HG03103 (cell line): ENCODE results near the gene C1orf50.
A peak's percentile ranks its signal among the peaks of the same experiment; 100 is the strongest.
"Not testable (repeated sequence)": the region's sequence is repeated elsewhere in the genome, so short reads cannot be mapped to it uniquely, and the experiment has no call there.

Experiments used
- ATAC-seq: cut with Tn5 transposase; IDR thresholded peaks from one replicate; pipeline ENCODE4 v1.9.1; 2021; ENCODE audit warnings: low read depth; ENCODE audit not compliant: unreplicated experiment

The C1orf50 gene

GRCh38 chr1:42797414-42797813 is 30.4 kb downstream of the C1orf50 start:
- no peak for ATAC-seq

GRCh38 chr1:42797979-42798378 is 30.9 kb downstream of the C1orf50 start:
- no peak for ATAC-seq

GRCh38 chr1:42801832-42802473 is 34.9 kb downstream of the C1orf50 start:
- no peak for ATAC-seq

DNA sequence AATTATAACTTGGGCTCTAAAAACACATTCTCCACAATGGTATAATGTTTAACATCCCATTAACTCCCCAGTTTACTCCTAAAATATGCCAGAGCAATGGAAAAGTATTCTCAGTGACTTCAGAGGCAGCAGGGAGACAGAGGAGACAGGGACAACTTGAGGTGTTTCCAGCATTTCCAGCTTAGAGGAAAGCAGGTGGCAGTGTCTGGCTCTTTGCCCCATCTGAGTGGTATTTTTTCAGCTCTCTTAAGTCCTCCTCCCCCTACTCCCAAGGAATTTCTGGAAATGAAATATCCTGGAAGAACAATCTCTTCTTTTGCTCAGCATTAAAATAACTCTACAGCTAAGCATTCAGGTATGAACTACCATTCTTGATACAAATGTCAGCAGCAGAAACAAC is 39.1 kb downstream of the C1orf50 start:
- ATAC-seq, result no peak

GRCh38 chr1:42806593-42806992 is 39.5 kb downstream of the C1orf50 start:
- ATAC-seq, result no peak

DNA sequence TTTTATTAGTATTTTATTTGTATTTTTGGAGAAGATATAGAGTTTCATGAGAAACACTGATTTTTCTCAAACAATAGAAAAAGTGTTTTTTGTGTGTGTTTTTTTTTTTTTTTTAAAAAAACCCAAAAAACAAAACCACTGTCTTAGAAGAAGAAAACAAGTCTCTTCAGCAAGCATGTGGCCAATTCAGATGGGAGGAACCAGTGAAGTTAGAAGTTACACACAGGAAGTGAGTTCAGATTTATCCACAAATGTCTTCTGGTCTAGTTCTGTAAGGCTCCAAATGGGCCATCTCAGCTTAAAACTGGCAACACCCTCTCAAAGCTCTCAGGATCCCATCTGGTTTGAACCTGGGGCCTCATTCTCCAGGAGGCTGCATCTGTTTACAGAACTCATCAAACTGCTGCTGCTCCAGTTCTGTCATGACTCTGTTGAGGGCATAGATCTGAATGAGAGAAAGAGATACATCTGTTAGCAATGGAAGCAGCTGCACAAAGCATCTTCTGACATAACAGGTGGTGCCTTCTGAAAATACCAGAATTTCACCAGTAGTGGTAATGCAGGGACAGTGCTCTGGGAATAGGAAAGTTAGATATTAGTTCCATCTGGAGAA is 40.1 kb downstream of the C1orf50 start:
- ATAC-seq, result no peak

GRCh38 chr1:42814815-42815214 is 47.8 kb downstream of the C1orf50 start:
- not testable (repeated sequence) for ATAC-seq

DNA sequence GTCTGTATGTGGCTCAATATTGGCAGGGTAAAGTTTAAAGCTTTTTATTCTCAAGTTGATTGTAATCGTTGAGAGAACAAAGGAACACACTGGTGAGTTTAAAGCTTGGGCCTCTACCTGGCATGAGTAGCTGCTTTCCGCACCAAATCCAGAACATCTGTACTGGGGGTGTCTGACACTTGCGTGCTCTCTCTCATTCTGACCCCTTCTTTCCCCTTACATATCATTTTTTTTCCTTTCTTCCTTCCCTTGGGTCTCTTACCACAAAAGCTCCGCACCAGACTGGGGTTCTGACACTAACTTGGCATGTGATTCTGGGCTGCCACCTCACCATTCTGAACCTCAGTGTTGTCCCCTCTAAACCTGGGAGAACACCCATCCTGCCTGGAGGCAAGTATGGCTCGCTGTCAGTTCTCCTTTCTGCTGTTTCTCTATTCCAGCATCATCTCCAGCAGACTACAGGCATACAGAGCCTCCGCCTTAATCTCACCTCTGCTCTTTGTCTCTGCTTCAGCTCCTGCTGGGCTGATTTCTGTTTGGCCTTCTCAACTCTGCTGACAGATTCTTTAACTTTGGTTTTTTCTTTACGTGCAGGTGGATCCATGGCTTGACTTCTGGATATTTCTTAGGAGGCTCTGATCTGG is 49.0 kb downstream of the C1orf50 start:
- ATAC-seq, result no peak

DNA sequence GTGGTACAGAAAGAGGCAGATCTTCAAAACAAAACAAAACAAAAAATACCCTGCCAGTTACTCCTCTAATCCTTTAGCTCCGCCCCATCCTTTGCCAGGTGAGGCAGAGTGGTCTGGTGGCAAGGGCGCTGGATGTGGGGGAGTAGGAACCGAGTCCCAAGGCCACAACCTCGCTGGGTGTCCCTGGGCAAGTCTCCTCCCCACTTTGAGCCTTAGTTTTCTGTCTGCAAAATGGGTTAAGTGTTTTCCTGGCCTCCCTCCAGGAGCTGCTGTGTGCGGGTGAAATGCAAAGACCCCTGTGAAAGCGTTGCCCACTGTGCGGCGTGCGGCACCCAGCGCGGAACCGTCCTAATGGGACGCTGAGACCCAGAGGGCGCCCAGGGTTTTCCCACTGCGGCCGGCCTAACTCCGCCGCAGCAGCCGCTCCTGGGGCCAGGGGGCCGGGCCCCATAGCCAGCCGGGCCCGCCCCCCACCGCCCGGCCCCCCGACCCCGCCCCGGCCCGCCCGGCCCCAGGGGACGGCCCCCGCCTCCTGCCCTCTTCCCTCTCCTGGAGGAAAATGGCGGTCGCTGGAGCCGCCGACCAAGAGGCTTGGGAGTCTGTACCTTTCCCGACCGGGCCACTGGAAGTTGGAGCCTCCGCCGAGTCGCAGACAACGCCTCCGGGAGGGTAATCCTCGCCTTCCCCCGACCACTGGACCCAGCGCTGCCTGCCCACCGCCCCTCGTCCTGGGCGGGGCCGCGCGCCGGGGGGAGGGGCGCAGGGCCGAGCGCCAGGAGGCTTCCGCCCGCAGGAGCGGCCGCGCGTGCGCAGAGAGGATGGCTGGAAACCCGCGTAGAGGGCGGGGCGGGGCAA is 49.8 kb downstream of the C1orf50 start, which contains the start of the genes ERMAP and SVBP:
TSS of gene ERMAP (plus strand) at position 538 of the 855 bp plus-strand sequence. CDS start 13,327 bp downstream, outside the sequence.
TSS of gene SVBP (minus strand) at position 813 of the 855 bp plus-strand sequence. CDS start 853 bp downstream, outside the sequence.
- ATAC-seq, result peak; percentile 73

GRCh38 chr1:42817440-42817767 is 50.4 kb downstream of the C1orf50 start:
- no peak for ATAC-seq

DNA sequence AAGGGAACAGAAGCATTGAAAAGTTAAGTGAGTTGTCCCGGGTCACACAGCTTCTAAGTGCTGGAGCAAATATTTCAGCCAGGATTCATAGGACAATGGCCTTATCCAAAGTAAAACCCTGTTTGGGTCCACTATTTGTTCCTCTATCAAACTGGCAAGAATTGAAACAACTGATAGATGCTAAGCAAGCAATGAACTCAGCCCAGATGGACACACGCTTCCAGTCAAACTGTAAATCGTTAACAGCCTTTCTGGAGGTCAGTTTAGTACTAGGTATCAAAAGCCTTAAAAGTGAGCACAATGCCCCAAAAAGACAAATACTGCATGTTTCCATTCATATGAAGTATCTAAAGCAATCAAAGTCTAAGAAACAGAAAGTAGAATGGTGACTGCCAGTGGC is 50.9 kb downstream of the C1orf50 start:
- ATAC-seq, result no peak

DNA sequence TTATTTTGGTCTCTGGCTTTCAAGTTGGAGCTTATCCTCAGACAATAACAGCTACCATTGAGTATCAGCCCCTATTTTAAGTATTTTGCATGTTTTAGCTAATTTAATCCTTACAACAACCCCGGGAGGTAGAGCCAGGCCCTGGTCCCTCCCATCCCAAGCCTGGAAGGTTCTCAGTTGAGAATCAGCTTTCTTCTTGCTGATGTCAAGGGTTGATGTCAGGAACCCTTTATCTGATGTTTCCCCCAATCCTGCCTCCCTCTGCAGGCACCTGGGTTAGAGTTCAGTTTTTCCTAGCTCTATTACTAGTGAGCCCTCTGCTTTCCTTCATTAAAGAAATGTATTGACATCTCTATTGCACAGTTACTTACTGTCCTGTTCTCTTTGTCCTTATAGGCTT is 53.8 kb downstream of the C1orf50 start:
- ATAC-seq, result no peak

DNA sequence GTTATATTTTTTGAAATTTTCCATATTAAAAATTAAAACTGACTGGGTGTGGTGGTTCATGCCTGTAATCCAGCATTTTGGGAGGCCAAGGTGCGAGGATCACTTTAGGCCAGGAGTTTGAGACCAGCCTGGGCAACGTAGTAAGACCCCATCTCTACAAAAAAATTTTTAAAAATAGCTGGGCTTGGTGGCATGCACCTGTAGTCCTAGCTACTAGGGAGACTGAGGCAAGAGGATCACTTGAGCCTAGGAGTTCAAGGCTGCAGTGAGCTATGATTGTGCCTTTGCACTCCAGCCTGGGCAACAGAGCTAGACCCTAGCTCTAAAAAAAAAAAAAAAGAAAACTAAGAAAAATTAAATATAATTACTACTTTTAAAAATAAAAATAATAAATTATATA is 54.6 kb downstream of the C1orf50 start:
- ATAC-seq, result no peak

GRCh38 chr1:42822800-42823392 is 55.8 kb downstream of the C1orf50 start:
- ATAC-seq, result no peak

GRCh38 chr1:42824481-42825035 is 57.5 kb downstream of the C1orf50 start:
- ATAC-seq, result no peak

DNA sequence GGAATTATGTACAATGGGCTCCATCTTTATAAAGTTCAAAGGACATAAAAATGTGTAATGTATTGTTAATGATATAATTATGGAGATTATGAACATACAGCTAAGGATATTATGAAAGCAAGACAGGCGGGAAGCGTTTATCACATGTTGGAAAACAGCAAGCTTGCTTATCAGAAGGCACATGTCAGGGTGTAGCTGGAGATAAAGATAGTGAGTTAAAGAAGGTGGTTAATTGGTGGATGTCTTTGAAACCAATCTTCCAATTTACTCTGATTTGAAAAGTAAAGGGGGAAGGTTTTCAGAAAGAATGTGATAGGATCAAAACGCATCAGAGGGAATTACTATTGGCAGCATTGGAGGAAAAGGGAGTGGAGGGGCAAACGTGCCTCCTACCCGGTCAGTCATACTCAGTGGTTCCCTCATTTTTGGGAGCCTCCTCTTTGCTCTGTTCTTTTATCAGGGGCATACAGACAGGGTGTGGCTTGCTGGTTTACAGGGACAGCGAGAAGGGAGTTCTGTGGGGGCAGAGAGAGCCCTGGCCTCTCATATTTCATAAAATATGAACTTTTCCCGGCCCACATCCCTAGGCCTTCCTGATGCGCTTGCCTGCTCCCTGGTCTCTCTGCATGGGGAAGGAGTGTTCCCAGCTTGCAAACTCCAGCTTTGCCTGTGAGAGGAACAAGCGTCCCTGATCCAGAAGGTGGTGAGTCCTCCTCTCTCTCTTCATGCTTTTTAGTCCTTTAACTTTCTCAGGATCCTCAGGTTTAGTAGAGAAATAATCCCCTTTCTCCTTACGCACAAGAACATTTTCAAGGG is 58.2 kb downstream of the C1orf50 start:
- no peak for ATAC-seq
